Amygdala (tissue), 56 donors: ENCODE measurements around the gene GFRA1.

ENCODE experiments used
- DNase-seq, 56 donors: peaks; one replicate each; lab custom pipeline; 2025; lab: John Stamatoyannopoulos, UW

GFRA1 gene

GRCh38 chr10:116109881-116110280, 163.1 kb downstream of the GFRA1 start:
- no peak for DNase-seq

GRCh38 chr10:116109481-116109880, 163.5 kb downstream of the GFRA1 start:
- no peak for DNase-seq

DNA sequence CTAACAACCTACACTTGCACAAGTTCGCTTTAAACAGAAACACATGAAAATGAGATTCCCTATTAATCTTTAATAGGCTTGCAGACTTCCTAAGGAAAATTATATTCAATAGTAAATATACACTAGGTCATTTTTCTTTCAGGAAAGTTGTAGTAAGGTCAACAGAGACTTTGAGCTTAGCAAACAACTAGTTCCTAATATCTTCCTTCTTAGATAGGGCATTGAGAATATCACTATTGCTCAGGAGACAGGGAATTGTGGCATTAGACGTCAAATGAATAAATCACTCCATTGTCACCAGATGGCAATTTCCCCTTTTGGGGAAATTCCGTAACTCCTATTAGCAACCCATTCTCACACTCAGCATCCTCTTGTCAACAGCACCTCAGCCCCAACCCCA, 164.9 kb downstream of the GFRA1 start:
- no peak for DNase-seq

GRCh38 chr10:116106611-116107010, 166.4 kb downstream of the GFRA1 start:
- DNase-seq, result no peak

GRCh38 chr10:116105264-116105663, 167.7 kb downstream of the GFRA1 start:
- DNase-seq, result no peak

DNA sequence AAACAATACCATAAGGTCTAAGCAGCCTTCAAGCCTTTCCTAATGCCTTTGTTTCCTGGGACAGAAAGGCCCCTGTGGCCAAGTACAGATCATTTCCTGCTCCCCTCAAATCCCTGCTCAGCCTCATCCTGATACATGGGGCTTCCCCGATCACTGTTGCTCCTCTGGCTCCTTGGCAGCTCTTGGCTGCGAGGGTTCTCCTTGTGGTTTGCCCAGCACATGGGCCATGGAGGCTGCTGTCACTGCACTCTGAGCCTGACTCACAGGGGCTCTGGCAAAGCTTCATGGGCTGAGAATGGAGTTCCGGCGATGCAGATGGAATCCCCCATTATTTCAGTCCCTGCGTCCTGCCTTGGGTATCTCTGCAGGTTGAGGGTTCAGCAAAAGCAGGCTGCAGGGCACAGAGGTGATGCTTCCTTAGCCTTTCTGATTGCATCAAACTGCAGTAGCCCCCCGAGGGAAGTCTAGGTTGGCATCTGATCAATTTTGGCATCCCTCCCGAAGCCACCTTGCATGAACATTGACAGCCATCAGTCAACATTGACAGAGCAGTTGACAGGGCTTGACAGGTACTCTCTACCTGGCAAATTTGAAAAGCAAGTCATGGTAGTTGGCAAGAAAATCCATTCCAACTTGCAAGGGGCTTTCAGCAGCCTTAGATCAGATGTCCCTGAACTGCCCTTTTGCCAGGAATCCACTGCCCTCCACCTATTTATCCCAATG, 168.6 kb downstream of the GFRA1 start:
- no peak for DNase-seq

- no peak for DNase-seq
These were observed 169.3 kb downstream of the GFRA1 start for GRCh38 chr10:116103668-116104067.

DNA sequence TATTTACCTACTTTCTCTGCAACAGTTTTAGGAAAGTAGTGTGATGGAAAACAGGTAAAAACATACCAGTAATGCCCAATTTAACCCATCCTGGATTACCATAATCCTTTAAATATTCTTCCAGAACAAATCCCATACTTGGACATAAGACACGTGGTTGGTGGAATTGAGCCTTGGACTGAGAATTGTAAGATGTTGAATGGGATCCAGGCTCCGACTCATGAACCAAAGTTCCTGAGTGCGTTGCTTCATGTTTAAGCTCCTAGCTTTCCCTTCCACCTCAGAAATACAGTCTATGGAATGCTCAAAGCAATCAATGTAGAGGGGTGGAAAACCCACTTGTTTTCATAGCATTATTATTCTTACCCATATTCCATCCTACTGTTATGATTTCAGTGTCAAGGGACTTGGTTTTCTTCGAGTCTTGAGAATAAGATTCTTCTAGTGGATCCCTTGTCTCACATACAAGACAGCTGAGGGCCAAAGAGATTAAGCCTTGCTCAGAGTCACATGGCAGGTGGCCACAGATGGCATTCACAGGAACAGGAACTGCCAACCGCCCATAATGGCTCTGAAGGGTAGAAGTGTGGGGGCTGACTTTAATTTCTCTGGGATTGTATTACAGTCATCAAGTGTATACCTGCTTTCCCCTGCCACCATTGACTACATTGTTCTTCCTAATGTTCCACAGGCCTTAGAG, 171.2 kb downstream of the GFRA1 start:
- no peak for DNase-seq

DNA sequence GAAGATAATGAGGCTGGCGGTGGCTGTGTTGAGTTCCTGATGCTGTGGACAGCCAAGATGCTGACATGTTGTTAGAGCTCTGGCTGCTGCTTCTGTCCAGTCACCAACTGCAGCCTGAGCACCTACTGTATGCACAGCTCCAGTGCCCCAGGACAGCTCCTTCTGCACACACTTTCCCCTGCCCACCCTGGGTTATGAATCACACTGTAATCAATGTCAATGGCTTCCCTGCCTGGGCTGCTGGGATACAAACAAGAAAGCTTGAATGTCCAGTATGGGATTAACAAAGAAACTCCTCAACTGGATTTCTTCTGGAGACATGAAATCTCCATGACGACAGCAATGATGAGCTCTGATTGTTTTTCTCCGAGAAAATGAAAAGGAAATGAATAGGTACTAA, 172.0 kb downstream of the GFRA1 start:
- no peak for DNase-seq

DNA sequence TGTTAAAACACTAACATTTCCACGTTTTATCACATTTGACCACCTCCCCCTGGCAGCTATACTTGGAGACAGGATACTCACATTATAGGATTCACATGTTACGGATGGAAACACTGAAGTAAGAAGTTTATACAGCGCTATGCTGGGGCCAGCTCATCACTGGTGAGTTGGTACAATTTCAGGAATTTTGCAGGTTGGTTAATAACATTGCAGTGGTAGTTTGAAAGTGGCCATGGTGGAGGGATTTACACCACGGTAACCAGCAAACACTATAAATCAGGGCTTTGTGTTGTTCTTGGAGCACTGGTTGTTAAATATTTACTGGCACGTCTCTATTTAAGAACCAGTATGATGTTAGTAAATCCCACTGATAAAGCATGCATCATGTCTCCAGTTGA, 174.0 kb downstream of the GFRA1 start:
- DNase-seq, result no peak

DNA sequence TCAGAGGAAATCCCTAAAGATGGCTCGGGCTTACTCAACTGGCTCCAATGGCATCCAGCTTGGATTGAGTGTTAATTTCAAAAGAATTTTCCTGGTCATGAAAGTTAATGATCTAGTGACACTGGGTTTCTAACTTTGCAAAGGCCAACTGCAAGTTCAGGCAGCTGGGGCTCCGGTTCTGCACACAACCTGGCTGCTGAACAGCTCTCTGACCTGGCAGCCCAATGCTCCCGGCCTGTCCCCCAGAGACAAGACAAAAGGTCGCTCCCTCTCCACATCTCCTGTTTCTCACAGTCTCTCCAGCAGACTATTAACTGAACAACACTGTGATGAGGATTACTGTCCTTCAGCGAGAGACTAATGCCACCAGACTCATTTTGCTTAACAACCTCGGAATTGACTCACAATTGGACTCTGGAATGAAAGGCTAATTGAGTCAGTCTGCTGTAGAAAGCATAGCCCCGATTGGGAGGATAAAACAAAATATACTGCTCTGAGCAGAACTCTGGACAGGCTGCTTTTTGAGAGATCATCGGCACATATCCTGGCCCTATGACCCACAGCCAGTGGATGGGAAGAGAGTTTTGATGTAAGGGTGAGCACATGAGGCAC, 174.5 kb downstream of the GFRA1 start:
- no peak for DNase-seq

DNA sequence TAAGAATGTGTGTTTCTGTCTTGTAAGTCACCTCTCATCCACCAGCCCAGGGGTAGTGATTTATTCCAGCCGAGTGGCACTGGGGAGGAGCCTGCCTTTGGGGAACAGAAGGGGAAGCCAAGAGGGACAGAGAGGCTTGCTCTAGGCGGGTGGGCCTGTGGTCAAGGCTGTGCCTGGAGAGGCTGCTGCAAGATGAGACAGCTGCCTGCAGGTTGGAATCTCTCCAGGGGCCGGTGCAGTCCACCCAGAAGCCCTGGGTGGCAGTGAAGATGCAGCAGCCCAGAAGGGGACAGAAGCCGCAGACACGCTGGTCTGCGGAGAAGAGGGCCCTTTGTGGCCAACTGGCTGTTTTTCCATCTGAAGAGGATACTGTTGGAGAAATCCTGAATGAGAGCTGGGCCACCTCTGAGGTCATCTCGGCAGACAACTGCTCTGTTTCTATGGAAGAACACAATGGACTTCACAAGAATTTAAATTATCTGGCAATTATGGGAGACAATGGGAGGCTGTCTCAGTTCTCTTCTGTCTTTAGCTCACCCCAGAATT, 175.7 kb downstream of the GFRA1 start:
- DNase-seq, result peak in 42 of 56 donors; percentile 5 to 70 (median 36)

GRCh38 chr10:116096526-116096925, 176.5 kb downstream of the GFRA1 start:
- no peak for DNase-seq

- DNase-seq, result no peak
These were observed 178.7 kb downstream of the GFRA1 start for GRCh38 chr10:116094356-116094755.

DNA sequence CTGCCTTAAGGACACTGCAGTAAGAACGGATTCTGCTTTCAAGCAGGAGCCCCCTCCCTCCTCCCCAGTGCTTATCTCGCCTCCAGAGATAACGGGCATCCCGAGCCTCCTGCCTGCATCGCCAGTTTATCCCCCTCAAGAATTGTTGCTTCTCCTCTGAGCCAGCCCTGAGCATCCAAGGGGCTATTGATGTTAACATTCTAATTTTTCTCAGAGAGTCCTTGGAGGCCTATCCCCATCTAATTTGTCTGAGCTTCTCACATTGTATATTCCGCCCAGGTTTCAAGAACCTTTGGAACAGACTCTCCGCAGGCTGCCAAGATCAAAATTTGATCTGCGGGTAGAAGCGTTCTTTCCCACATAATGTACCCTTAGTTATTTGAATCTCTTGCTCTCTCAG, 180.0 kb downstream of the GFRA1 start:
- DNase-seq, result no peak

GRCh38 chr10:116088985-116089384, 184.0 kb downstream of the GFRA1 start:
- DNase-seq, result no peak

- DNase-seq, result no peak
These were observed 187.7 kb downstream of the GFRA1 start for GRCh38 chr10:116085323-116085722.

- DNase-seq, result no peak
These were observed 188.8 kb downstream of the GFRA1 start for GRCh38 chr10:116084161-116084560.

DNA sequence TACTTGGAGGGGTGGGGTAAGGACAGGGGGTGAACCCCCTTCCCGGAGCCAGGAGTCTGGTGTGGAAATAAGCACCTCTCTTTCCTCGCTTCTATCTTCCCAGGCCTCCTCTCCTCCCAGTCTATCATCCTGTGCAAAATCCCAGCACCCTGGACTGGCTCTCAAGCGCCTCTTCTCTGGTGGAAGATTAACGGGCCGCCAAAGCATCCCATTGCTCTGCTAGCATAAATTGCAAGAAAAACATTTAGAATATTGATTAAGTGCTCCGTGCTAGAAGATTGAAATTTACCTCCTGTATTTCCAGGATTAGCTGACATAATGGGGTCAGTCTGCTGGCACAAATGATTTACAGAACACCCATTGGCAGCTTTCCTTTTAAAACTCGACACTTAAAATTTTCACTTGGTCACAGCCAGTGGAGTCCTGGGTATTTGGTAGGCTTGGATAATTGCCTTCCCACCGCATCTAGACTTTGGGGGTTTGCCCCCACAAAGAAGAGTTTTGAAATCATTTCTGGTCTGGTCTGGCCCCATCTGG, 189.7 kb downstream of the GFRA1 start:
- DNase-seq, result no peak

GRCh38 chr10:116082762-116083161, 190.2 kb downstream of the GFRA1 start:
- no peak for DNase-seq

- DNase-seq, result no peak
These were observed 190.8 kb downstream of the GFRA1 start for GRCh38 chr10:116082206-116082605.
